K562 (cell line): ENCODE results near the gene ZNF740. TPM values are rescaled to one million over a fixed set of nuclear protein-coding genes. Genes with fewer than 3 reads are reported as not detected.

Experiments used
- DACH1 ChIP-seq: fragments of 450-650 bp; IDR thresholded peaks from 2 replicates; pipeline ENCODE4 v1.6.1; 2018; ENCODE audit not compliant: partially characterized antibody
- E2F5 ChIP-seq: sonication (generic); formaldehyde crosslinking; IDR thresholded peaks from 2 replicates; pipeline ENCODE4 v1.8.0; 2022; ENCODE audit warnings: mild to moderate bottlenecking, missing genetic modification reagents
- ETS1 ChIP-seq: conservative IDR thresholded peaks from 2 replicates; pipeline ENCODE4 v1.6.1; 2011; ENCODE audit warnings: low read depth, mild to moderate bottlenecking, low read length; ENCODE audit not compliant: control insufficient read depth
- HINFP ChIP-seq: fragments of 450-650 bp; conservative IDR thresholded peaks from 2 replicates; pipeline ENCODE4 v1.6.1; 2016; ENCODE audit warnings: missing genetic modification characterization, low read depth, mild to moderate bottlenecking, control low read depth, missing compliant biosample characterization
- KDM2B ChIP-seq: fragments of 250-450 bp; sonication (Bioruptor Pico); IDR thresholded peaks from 2 replicates; pipeline ENCODE4 v1.8.0; 2021; ENCODE audit warnings: mild to moderate bottlenecking, moderate library complexity
- KLF16 ChIP-seq: IDR thresholded peaks from 2 replicates; pipeline ENCODE4 v1.6.1; 2016; ENCODE audit warnings: antibody characterized with exemption
- LEF1 ChIP-seq: fragments of 450-650 bp; IDR thresholded peaks from 2 replicates; pipeline ENCODE4 v1.6.1; 2016; ENCODE audit warnings: mild to moderate bottlenecking
- MEF2A ChIP-seq: IDR thresholded peaks from 2 replicates; pipeline ENCODE4 v1.6.1; 2011; ENCODE audit warnings: low read depth, mild to moderate bottlenecking, low read length, moderate library complexity; ENCODE audit not compliant: control insufficient read depth
- PHB2 ChIP-seq: fragments of 450-650 bp; IDR thresholded peaks from 2 replicates; pipeline ENCODE4 v1.6.1; 2017; ENCODE audit warnings: low read depth
- TAF15 ChIP-seq: fragments of 200-400 bp; formaldehyde crosslinking; IDR thresholded peaks from 2 replicates; pipeline ENCODE4 v1.6.1; 2017; ENCODE audit warnings: mild to moderate bottlenecking, low read depth, low read length, moderate library complexity
- TBP ChIP-seq: optimal IDR thresholded peaks from 2 replicates; pipeline ENCODE3; 2011; ENCODE audit warnings: low read depth, low read length, improper control_type of control experiment
- TFAM ChIP-seq: fragments of 250-450 bp; sonication (Bioruptor Pico); conservative IDR thresholded peaks from 2 replicates; pipeline ENCODE4 v1.5.0; 2021; ENCODE audit warnings: mild to moderate bottlenecking, moderate library complexity
- ZBTB17 ChIP-seq: fragments of 450-650 bp; formaldehyde crosslinking; IDR thresholded peaks from 2 replicates; pipeline ENCODE4 v1.4.0; 2020; ENCODE audit warnings: mild to moderate bottlenecking
- ZBTB43 ChIP-seq: sonication (generic); formaldehyde crosslinking; IDR thresholded peaks from 2 replicates; pipeline ENCODE4 v1.8.0; 2023; ENCODE audit warnings: mild to moderate bottlenecking, missing genetic modification reagents
- ZNF449 ChIP-seq: fragments of 250-450 bp; sonication (Bioruptor Pico); IDR thresholded peaks from 2 replicates; pipeline ENCODE4 v1.8.0; 2022; ENCODE audit warnings: moderate library complexity, mild to moderate bottlenecking, inconsistent platforms
- ZNF639 ChIP-seq, 2 experiments: fragments of 200-800 bp in 1 of 2; sonication (Bioruptor generic) in 1 of 2; sonication (generic) in 1 of 2; formaldehyde crosslinking in 1 of 2; IDR thresholded peaks in 1 of 2; conservative IDR thresholded peaks in 1 of 2; 2 replicates each; pipeline versions ENCODE4 v1.5.0 to v1.6.1; 2016 to 2020; ENCODE audit warnings: missing compliant biosample characterization in 1 of 2, missing genetic modification characterization in 1 of 2, missing genetic modification reagents in 1 of 2
- ZNF655 ChIP-seq: fragments of 250-450 bp; sonication (Bioruptor Pico); IDR thresholded peaks from 2 replicates; pipeline ENCODE4 v1.5.0; 2021
- ZNF766 ChIP-seq: fragments of 200-800 bp; sonication (Bioruptor generic); conservative IDR thresholded peaks from 2 replicates; pipeline ENCODE4 v1.6.1; 2016; ENCODE audit warnings: missing genetic modification characterization, missing compliant biosample characterization
- polyA plus RNA-seq, 8 experiments: library from polyadenylated mRNA; depleted of rRNA in 4 of 8; stranded (reverse) in 5 of 8; unstranded in 3 of 8; fragments of >200 nt; fragmentation: Nextera tagmentation in 2 of 8; fragmentation: Illumina TruSeq in 1 of 8; extraction: Ambion mirVana in 2 of 8; extraction: Trizol in 1 of 8; gene quantifications; 2 replicates each; pipeline versions ENCODE4 v1.2.1 to v1.2.3, GENCODE V29; 2011 to 2014; ENCODE audit warnings: inconsistent platforms in 1 of 8, missing spikeins in 1 of 8
- total RNA-seq, 7 experiments: library from RNA; depleted of rRNA in 6 of 7; stranded (reverse); fragments of >200 nt in 6 of 7; fragmentation: Illumina TruSeq in 2 of 7; extraction: Trizol in 2 of 7; gene quantifications; 2 replicates each; pipeline versions ENCODE4 v1.2.1 to v1.2.3, GENCODE V29; 2011 to 2021; ENCODE audit warnings: low replicate concordance in 1 of 7

The ZNF740 gene
- total and polyA plus RNA-seq, 9 of the 15 experiments (the other 6 are each of a cell fraction or from before 2014, with no cell fraction given): 0.57 to 46.4 (median 18.6) TPM

- TF ChIP-seq DACH1: no peak
- peak in 1 of 2 experiments; percentile 71; a peak in 2 of 4 replicates for TF ChIP-seq ZNF639 (CRISPR knock-in tag; conservative IDR thresholded peaks at IDR 0.05 in 1 of 2, IDR thresholded peaks at IDR 0.05 in 1 of 2)
- no peak for TF ChIP-seq E2F5 (CRISPR knock-in tag)
- TF ChIP-seq PHB2: no peak
- no peak for TF ChIP-seq KLF16
- 0 out of 2 replicates have a peak, but pooled peaks have one; percentile 18 for TF ChIP-seq ETS1
- TF ChIP-seq ZNF766 (CRISPR knock-in tag): peak; percentile 53
- TF ChIP-seq MEF2A: no peak
- TF ChIP-seq ZNF449 (CRISPR knock-in tag): no peak
- TF ChIP-seq TFAM (CRISPR knock-in tag): no peak
- TF ChIP-seq TBP: no peak
- no peak for TF ChIP-seq HINFP (tag)
- TF ChIP-seq KDM2B (CRISPR knock-in tag): 0 out of 2 replicates have a peak, but pooled peaks have one; percentile 57
- TF ChIP-seq ZNF655 (CRISPR knock-in tag): no peak
- TF ChIP-seq LEF1: no peak
- no peak for TF ChIP-seq ZBTB43 (CRISPR knock-in tag)
- no peak for TF ChIP-seq ZBTB17 (CRISPR knock-in tag)
- TF ChIP-seq TAF15: no peak
These were observed 566 bp downstream of the ZNF740 start (continued) for GRCh38 chr12:53180931-53181645.
